GM12878 (cell line): ENCODE results near the gene TMEM217. TPM values are rescaled to one million over a fixed set of nuclear protein-coding genes. Genes with fewer than 3 reads are reported as not detected.

ENCODE experiments used
- ATAC-seq: fragments of 200-7000 bp; cut with Tn5 transposase; 3 replicates; pipeline ENCODE4 v1.9.1; 2020; ENCODE audit warnings: mild to moderate bottlenecking, moderate library complexity
- BruUV-seq: library from RNA; stranded (reverse); fragments of 400-500 nt; replicated peaks from 2 replicates; lab custom pipeline; 2021; lab: Mats Ljungman, UMichigan
- CTCF ChIA-PET: fragments of 300-600 bp; sonication (Branson Sonifier 250); formaldehyde crosslinking; extraction: SDS; loops from one replicate; lab custom pipeline; 2021; ENCODE audit warnings: inconsistent platforms; lab: Yijun Ruan, JAX
- POLR2A ChIA-PET: fragments of 350-600 bp; formaldehyde crosslinking; extraction: SDS; loops from one replicate; lab custom pipeline; 2021; ENCODE audit warnings: inconsistent platforms; lab: Charles Lee
- RAD21 ChIA-PET: fragments of 300-600 bp; sonication (Branson Sonifier 250); formaldehyde crosslinking; loops from one replicate; lab custom pipeline; 2023; ENCODE audit warnings: antibody characterized with exemption; ENCODE audit not compliant: unreplicated experiment; lab: Charles Lee
- SMC1A ChIA-PET: fragments of 300-600 bp; sonication (Branson Sonifier 250); formaldehyde crosslinking; loops from one replicate; lab custom pipeline; 2023; ENCODE audit not compliant: unreplicated experiment, uncharacterized antibody; lab: Charles Lee
- DNase-seq: peaks from one replicate; pipeline ENCODE4 v3.0.0-alpha.2; 2011; ENCODE audit warnings: low read depth, low spot score
- FAIRE-seq: peaks from 3 replicates; lab custom pipeline; 2011; peaks lifted over from hg19 to GRCh38; lab: Jason Lieb, UNC
- H2AFZ ChIP-seq: 2 replicates; pipeline ENCODE4 v1.6.0; 2011; ENCODE audit warnings: low read depth, low read length, control low read depth; ENCODE audit not compliant: control insufficient read depth
- H3K27ac ChIP-seq: 2 replicates; pipeline ENCODE4 v1.5.1; 2011; ENCODE audit warnings: control low read depth; ENCODE audit not compliant: control insufficient read depth, insufficient read depth
- H3K27me3 ChIP-seq, 2 experiments: replicated peaks in 1 of 2; 2 replicates each; pipeline versions ENCODE4 v1.6.0 to v1.6.1; 2011; ENCODE audit warnings: low read length in 1 of 2; ENCODE audit not compliant: control insufficient read depth in 2 of 2, insufficient read depth in 2 of 2
- H3K36me3 ChIP-seq, 2 experiments: 2 replicates each; pipeline ENCODE4 v1.5.1; 2011; ENCODE audit warnings: low read length in 1 of 2; ENCODE audit not compliant: control insufficient read depth in 2 of 2, insufficient read depth in 2 of 2
- H3K4me1 ChIP-seq: 2 replicates; pipeline ENCODE4 v1.6.1; 2011; ENCODE audit warnings: mild to moderate bottlenecking, low read length, moderate library complexity, mixed read lengths; ENCODE audit not compliant: control insufficient read depth, insufficient read depth
- H3K4me2 ChIP-seq: 2 replicates; pipeline ENCODE4 v1.6.0; 2011; ENCODE audit warnings: control low read depth; ENCODE audit not compliant: control insufficient read depth, insufficient read depth
- H3K4me3 ChIP-seq: fragments of 200-600 bp; sonication (generic); 2 replicates; pipeline ENCODE4 v1.5.1; 2016
- H3K79me2 ChIP-seq: 2 replicates; pipeline ENCODE4 v1.6.0; 2011; ENCODE audit warnings: low read length; ENCODE audit not compliant: control insufficient read depth, insufficient read depth
- H3K9ac ChIP-seq: 2 replicates; pipeline ENCODE4 v1.8.0; 2011; ENCODE audit warnings: low read length, control low read depth, mixed read lengths; ENCODE audit not compliant: control insufficient read depth, insufficient read depth
- H3K9me3 ChIP-seq: replicated peaks from 3 replicates; pipeline ENCODE4 v1.5.1; 2011; ENCODE audit warnings: mild to moderate bottlenecking, low read length; ENCODE audit not compliant: control insufficient read depth, insufficient read depth
- H4K20me1 ChIP-seq: 2 replicates; pipeline ENCODE4 v1.6.0; 2011; ENCODE audit not compliant: control insufficient read depth, insufficient read depth
- BHLHE40 ChIP-seq, 2 experiments: fragments of 450-650 bp in 1 of 2; IDR thresholded peaks; 2 replicates each; pipeline ENCODE4 v1.6.1; 2011 to 2017; ENCODE audit warnings: low read depth in 2 of 2, borderline replicate concordance in 1 of 2, improper control_type of control experiment in 1 of 2, low read length in 1 of 2, mild to moderate bottlenecking in 1 of 2
- CBFB ChIP-seq: IDR thresholded peaks from 2 replicates; pipeline ENCODE4 v1.6.1; 2016; ENCODE audit warnings: antibody characterized with exemption, low read depth
- MEF2A ChIP-seq: IDR thresholded peaks from 2 replicates; pipeline ENCODE4 v1.6.1; 2011; ENCODE audit warnings: low read depth, mild to moderate bottlenecking, low read length, moderate library complexity; ENCODE audit not compliant: insufficient read depth
- POLR2A ChIP-seq: IDR thresholded peaks from 2 replicates; pipeline ENCODE4 v1.6.1; 2011; ENCODE audit warnings: low read depth, mild to moderate bottlenecking, low read length
- RUNX3 ChIP-seq: IDR thresholded peaks from 2 replicates; pipeline ENCODE4 v1.6.1; 2012; ENCODE audit warnings: low read length, inconsistent platforms
- TCF12 ChIP-seq: IDR thresholded peaks from 2 replicates; pipeline ENCODE4 v1.6.1; 2011; ENCODE audit warnings: low read depth, mild to moderate bottlenecking, low read length
- WGBS: methylation state at CpG from one replicate; pipeline ENCODE4 v1.1.6; 2016; ENCODE audit warnings: low lambda C conversion rate; ENCODE audit not compliant: insufficient replicate concordance, insufficient coverage; ENCODE audit errors: missing lambda C conversion rate; 5-methylcytosine and 5-hydroxymethylcytosine counted together
- in situ Hi-C: fragments of 300-500 bp; cut with MboI; formaldehyde crosslinking; loops from 9 replicates; pipeline ENCODE4 v1.14.3; 2018; ENCODE audit warnings: mixed read lengths
- intact Hi-C: fragments of 100-400 bp; cut with micrococcal nuclease; formaldehyde crosslinking; loops from one replicate; pipeline ENCODE4 v1.14.2; 2022; ENCODE audit not compliant: unreplicated experiment
- polyA plus RNA-seq, 11 experiments: library from polyadenylated mRNA; depleted of rRNA in 4 of 11; unstranded in 6 of 11; stranded (reverse) in 5 of 11; fragments of >200 nt; fragmentation: Nextera tagmentation in 4 of 11; fragmentation: Illumina TruSeq in 1 of 11; extraction: Ambion mirVana in 4 of 11; extraction: Trizol in 1 of 11; gene quantifications; 1 replicate in 1 of 11; 2 replicates in 10 of 11; pipeline versions ENCODE4 v1.2.1 to v1.2.3, GENCODE V29; 2011 to 2016; ENCODE audit warnings: inconsistent platforms in 2 of 11, missing spikeins in 2 of 11, low read depth in 1 of 11
- total RNA-seq, 4 experiments: library from RNA; depleted of rRNA in 3 of 4; stranded (reverse); fragments of >200 nt in 3 of 4; fragmentation: Illumina TruSeq in 1 of 4; extraction: Trizol in 1 of 4; gene quantifications; 2 replicates each; pipeline versions ENCODE4 v1.2.1 to v1.2.3, GENCODE V29; 2013 to 2021
- TF ChIP-seq, protein P1 (sequence below): fragments of 450-650 bp; IDR thresholded peaks from 2 replicates; pipeline ENCODE4 v1.6.1; 2017; ENCODE audit warnings: mild to moderate bottlenecking, moderate library complexity
- TF ChIP-seq, protein P2 (sequence below): fragments of 450-650 bp; IDR thresholded peaks from 2 replicates; pipeline ENCODE4 v1.6.1; 2016; ENCODE audit warnings: mild to moderate bottlenecking
- TF ChIP-seq, protein P3 (sequence below): fragments of 150-350 bp; IDR thresholded peaks from 2 replicates; pipeline ENCODE4 v1.6.1; 2014; ENCODE audit warnings: mild to moderate bottlenecking, low read depth, low read length

The TMEM217 gene
- total and polyA plus RNA-seq, 10 of the 15 experiments (the other 5 are each of a cell fraction or from before 2014, with no cell fraction given), result 1.3 to 4.5 (median 2.3) TPM

DNA sequence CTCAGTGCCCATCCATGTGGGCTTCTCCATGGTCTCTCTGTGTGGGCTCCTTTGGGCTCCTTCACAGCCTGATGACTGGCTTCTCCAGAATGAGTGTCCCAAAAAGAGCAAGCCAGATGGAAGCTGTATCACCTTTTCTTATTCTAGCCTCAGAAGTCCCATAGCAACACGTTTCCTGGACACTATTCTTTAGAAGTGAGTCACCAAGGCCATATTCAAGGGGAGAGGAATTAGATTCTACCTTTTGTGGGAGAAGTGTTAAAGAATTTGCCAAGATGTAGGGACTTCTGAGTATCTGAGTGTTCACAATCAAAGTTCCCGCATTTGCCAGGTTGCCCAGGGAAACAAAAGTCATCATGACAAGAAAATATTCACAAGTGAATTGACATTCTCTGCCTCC lies 21.0 kb downstream of the TMEM217 start:
- WGBS, result 76% methylated on average over 2 of the region's 2 CpGs
- Histone ChIP-seq H3K4me3 (no peak overlapping the region), H3K79me2 (no peaks in the 10 kb centered on the region), H3K27ac (no peak overlapping the region), H3K9ac (no peak overlapping the region)
- intact Hi-C loops (no loop called here), in situ Hi-C loops (no loop called here)
- SMC1A ChIA-PET, result interaction anchor here (0.6 kb wide), 1 partner anchor 179 kb away, joined by 3 read pairs; no protein-coding TSS in a partner anchor
- no peak for DNase-seq
- POLR2A ChIA-PET, result interaction anchor here (0.6 to 1.2 kb wide), 2 partner anchors 30 to 269 kb away, joined by 3 to 6 read pairs; no protein-coding TSS in a partner anchor
- TF ChIP-seq, protein P1, sequence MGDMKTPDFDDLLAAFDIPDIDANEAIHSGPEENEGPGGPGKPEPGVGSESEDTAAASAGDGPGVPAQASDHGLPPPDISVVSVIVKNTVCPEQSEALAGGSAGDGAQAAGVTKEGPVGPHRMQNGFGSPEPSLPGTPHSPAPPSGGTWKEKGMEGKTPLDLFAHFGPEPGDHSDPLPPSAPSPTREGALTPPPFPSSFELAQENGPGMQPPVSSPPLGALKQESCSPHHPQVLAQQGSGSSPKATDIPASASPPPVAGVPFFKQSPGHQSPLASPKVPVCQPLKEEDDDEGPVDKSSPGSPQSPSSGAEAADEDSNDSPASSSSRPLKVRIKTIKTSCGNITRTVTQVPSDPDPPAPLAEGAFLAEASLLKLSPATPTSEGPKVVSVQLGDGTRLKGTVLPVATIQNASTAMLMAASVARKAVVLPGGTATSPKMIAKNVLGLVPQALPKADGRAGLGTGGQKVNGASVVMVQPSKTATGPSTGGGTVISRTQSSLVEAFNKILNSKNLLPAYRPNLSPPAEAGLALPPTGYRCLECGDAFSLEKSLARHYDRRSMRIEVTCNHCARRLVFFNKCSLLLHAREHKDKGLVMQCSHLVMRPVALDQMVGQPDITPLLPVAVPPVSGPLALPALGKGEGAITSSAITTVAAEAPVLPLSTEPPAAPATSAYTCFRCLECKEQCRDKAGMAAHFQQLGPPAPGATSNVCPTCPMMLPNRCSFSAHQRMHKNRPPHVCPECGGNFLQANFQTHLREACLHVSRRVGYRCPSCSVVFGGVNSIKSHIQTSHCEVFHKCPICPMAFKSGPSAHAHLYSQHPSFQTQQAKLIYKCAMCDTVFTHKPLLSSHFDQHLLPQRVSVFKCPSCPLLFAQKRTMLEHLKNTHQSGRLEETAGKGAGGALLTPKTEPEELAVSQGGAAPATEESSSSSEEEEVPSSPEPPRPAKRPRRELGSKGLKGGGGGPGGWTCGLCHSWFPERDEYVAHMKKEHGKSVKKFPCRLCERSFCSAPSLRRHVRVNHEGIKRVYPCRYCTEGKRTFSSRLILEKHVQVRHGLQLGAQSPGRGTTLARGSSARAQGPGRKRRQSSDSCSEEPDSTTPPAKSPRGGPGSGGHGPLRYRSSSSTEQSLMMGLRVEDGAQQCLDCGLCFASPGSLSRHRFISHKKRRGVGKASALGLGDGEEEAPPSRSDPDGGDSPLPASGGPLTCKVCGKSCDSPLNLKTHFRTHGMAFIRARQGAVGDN, result no peak
- TF ChIP-seq, protein P2, sequence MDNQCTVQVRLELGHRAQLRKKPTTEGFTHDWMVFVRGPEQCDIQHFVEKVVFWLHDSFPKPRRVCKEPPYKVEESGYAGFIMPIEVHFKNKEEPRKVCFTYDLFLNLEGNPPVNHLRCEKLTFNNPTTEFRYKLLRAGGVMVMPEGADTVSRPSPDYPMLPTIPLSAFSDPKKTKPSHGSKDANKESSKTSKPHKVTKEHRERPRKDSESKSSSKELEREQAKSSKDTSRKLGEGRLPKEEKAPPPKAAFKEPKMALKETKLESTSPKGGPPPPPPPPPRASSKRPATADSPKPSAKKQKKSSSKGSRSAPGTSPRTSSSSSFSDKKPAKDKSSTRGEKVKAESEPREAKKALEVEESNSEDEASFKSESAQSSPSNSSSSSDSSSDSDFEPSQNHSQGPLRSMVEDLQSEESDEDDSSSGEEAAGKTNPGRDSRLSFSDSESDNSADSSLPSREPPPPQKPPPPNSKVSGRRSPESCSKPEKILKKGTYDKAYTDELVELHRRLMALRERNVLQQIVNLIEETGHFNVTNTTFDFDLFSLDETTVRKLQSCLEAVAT, result no peak
- TF ChIP-seq BHLHE40 (IDR thresholded peaks at IDR 0.05; ENCODE audit: borderline replicate concordance in 1 of 2, low read depth in 2 of 2, low read length in 1 of 2), result no peak
- no peak for TF ChIP-seq MEF2A
- TF ChIP-seq, protein P3, sequence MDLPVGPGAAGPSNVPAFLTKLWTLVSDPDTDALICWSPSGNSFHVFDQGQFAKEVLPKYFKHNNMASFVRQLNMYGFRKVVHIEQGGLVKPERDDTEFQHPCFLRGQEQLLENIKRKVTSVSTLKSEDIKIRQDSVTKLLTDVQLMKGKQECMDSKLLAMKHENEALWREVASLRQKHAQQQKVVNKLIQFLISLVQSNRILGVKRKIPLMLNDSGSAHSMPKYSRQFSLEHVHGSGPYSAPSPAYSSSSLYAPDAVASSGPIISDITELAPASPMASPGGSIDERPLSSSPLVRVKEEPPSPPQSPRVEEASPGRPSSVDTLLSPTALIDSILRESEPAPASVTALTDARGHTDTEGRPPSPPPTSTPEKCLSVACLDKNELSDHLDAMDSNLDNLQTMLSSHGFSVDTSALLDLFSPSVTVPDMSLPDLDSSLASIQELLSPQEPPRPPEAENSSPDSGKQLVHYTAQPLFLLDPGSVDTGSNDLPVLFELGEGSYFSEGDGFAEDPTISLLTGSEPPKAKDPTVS, result no peak
- no peak for TF ChIP-seq TCF12
- no peak for TF ChIP-seq RUNX3
- TF ChIP-seq CBFB, result no peak
- TF ChIP-seq POLR2A, result no peak
- TF ChIP-seq, all 136 proteins: peak for 0
- Histone ChIP-seq H2AFZ (no peak overlapping the region), H3K4me1 (peaks cover 9% of the 10 kb centered on the region; the same call in 1 of the 2 replicates), H3K4me2 (no peak overlapping the region), H3K9me3 (no peaks in the 10 kb centered on the region), H3K36me3 (no peaks in the 10 kb centered on the region), H4K20me1 (no peaks in the 10 kb centered on the region), H3K27me3 (no peaks in the 10 kb centered on the region)
- no peak for FAIRE-seq
- BruUV-seq, result no TSS peak
- ChIA-PET CTCF (interaction anchor here (1.5 kb wide), 1 partner anchor 622 kb away, joined by 3 read pairs; no protein-coding TSS in a partner anchor), RAD21 (no interaction called here)
- no peak for ATAC-seq
